HEK293 (cell line): ENCODE results near the gene OSBP2.

ENCODE experiments used
- ELK4 ChIP-seq: IDR thresholded peaks from 2 replicates; pipeline ENCODE4 v1.6.1; 2011; ENCODE audit warnings: mild to moderate bottlenecking, low read depth, low read length, borderline replicate concordance
- YY1 ChIP-seq: fragments of 450-650 bp; formaldehyde crosslinking; IDR thresholded peaks from 2 replicates; pipeline ENCODE4 v1.5.1; 2018; ENCODE audit warnings: missing biosample characterization, missing genetic modification characterization
- ZBTB21 ChIP-seq: fragments of 450-650 bp; formaldehyde crosslinking; IDR thresholded peaks from 2 replicates; pipeline ENCODE4 v1.5.1; 2017; ENCODE audit warnings: missing biosample characterization, missing genetic modification characterization
- ZNF175 ChIP-seq: fragments of 450-650 bp; formaldehyde crosslinking; IDR thresholded peaks from 2 replicates; pipeline ENCODE4 v1.5.1; 2016; ENCODE audit warnings: missing biosample characterization, missing genetic modification characterization
- ZNF266 ChIP-seq: fragments of 450-650 bp; formaldehyde crosslinking; IDR thresholded peaks from 2 replicates; pipeline ENCODE4 v1.5.1; 2016; ENCODE audit warnings: missing biosample characterization, missing genetic modification characterization, low read depth
- ZNF350 ChIP-seq: fragments of 450-650 bp; formaldehyde crosslinking; IDR thresholded peaks from 2 replicates; pipeline ENCODE4 v1.5.0; 2017; ENCODE audit warnings: missing biosample characterization, mild to moderate bottlenecking, missing genetic modification characterization
- ZNF660 ChIP-seq: fragments of 450-650 bp; IDR thresholded peaks from 2 replicates; pipeline ENCODE4 v1.5.1; 2018; ENCODE audit warnings: missing biosample characterization, mild to moderate bottlenecking, missing genetic modification characterization
- ZSCAN16 ChIP-seq: fragments of 450-650 bp; formaldehyde crosslinking; IDR thresholded peaks from 2 replicates; pipeline ENCODE4 v1.5.1; 2016; ENCODE audit warnings: missing biosample characterization, missing genetic modification characterization
- TF ChIP-seq, protein P1 (sequence below): fragments of 450-650 bp; formaldehyde crosslinking; IDR thresholded peaks from 2 replicates; pipeline ENCODE4; 2016; ENCODE audit warnings: missing biosample characterization, missing genetic modification characterization
- TF ChIP-seq, protein P2 (sequence below): fragments of 450-650 bp; formaldehyde crosslinking; conservative IDR thresholded peaks from 2 replicates; pipeline ENCODE4 v1.5.1; 2016; ENCODE audit warnings: low read depth, missing biosample characterization, missing genetic modification characterization

GRCh38 chr22:30864441-30865420 is 170.1 kb downstream of the OSBP2 start:
- TF ChIP-seq, protein P1, sequence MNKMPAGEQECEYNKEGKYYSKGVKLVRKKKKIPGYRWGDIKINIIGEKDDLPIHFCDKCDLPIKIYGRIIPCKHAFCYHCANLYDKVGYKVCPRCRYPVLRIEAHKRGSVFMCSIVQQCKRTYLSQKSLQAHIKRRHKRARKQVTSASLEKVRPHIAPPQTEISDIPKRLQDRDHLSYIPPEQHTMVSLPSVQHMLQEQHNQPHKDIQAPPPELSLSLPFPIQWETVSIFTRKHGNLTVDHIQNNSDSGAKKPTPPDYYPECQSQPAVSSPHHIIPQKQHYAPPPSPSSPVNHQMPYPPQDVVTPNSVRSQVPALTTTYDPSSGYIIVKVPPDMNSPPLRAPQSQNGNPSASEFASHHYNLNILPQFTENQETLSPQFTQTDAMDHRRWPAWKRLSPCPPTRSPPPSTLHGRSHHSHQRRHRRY (tag by site-specific recombination) = no peak
- TF ChIP-seq ZNF266 (no peak), ZBTB21 (tag by site-specific recombination) (no peak), ZNF350 (tag by site-specific recombination) (no peak), ELK4 (no peak), ZNF660 (tag by site-specific recombination) (no peak), YY1 (tag by site-specific recombination) (no peak), ZSCAN16 (tag by site-specific recombination) (no peak), ZNF175 (tag by site-specific recombination) (no peak)
- TF ChIP-seq, protein P2, sequence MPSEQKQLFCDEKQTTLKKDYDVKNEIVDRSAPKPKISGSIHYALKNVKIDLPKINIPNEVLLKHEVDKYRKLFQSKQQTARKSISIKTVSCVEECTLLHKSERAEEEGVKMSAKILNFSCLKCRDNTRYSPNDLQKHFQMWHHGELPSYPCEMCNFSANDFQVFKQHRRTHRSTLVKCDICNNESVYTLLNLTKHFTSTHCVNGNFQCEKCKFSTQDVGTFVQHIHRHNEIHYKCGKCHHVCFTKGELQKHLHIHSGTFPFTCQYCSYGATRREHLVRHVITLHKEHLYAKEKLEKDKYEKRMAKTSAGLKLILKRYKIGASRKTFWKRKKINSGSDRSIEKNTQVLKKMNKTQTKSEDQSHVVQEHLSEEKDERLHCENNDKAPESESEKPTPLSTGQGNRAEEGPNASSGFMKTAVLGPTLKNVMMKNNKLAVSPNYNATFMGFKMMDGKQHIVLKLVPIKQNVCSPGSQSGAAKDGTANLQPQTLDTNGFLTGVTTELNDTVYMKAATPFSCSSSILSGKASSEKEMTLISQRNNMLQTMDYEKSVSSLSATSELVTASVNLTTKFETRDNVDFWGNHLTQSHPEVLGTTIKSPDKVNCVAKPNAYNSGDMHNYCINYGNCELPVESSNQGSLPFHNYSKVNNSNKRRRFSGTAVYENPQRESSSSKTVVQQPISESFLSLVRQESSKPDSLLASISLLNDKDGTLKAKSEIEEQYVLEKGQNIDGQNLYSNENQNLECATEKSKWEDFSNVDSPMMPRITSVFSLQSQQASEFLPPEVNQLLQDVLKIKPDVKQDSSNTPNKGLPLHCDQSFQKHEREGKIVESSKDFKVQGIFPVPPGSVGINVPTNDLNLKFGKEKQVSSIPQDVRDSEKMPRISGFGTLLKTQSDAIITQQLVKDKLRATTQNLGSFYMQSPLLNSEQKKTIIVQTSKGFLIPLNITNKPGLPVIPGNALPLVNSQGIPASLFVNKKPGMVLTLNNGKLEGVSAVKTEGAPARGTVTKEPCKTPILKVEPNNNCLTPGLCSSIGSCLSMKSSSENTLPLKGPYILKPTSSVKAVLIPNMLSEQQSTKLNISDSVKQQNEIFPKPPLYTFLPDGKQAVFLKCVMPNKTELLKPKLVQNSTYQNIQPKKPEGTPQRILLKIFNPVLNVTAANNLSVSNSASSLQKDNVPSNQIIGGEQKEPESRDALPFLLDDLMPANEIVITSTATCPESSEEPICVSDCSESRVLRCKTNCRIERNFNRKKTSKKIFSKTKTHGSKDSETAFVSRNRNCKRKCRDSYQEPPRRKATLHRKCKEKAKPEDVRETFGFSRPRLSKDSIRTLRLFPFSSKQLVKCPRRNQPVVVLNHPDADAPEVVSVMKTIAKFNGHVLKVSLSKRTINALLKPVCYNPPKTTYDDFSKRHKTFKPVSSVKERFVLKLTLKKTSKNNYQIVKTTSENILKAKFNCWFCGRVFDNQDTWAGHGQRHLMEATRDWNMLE (tag by site-specific recombination) = no peak
